ENCODE measurements around the gene ATP2B3.
A peak's percentile ranks its signal among the peaks of the same experiment; 100 is the strongest.

ATP2B3 gene

GRCh38 chrX:153595387-153595786 is 77.9 kb downstream of the ATP2B3 start:
- no peaks in the 10 kb centered on the region for H3K4me1 ChIP-seq (ENCODE audit: control insufficient read depth, insufficient read depth, low read length)
- no peaks in the 10 kb centered on the region for H3K9me3 ChIP-seq (ENCODE audit: control insufficient read depth, insufficient read depth, low read length)
- peaks cover 3% of the 10 kb centered on the region for H3K27me3 ChIP-seq (ENCODE audit: control insufficient read depth, insufficient read depth, low read length)
- peaks cover 16% of the 10 kb centered on the region for H3K36me3 ChIP-seq (ENCODE audit: control insufficient read depth, insufficient read depth, low read length)
- H3K9ac ChIP-seq (ENCODE audit: low read depth, low read length): no peak overlapping the region
- no peak overlapping the region for H3K4me3 ChIP-seq (ENCODE audit: low read depth, low read length)

GRCh38 chrX:153595859-153596857 is 78.7 kb downstream of the ATP2B3 start:
- Histone ChIP-seq H3K4me1 (ENCODE audit: control insufficient read depth, insufficient read depth, low read length) (no peaks in the 10 kb centered on the region), H3K4me3 (ENCODE audit: low read depth, low read length) (no peak overlapping the region), H3K9ac (ENCODE audit: low read depth, low read length) (no peak overlapping the region), H3K27me3 (ENCODE audit: control insufficient read depth, insufficient read depth, low read length) (peaks cover 5% of the 10 kb centered on the region), H3K9me3 (ENCODE audit: control insufficient read depth, insufficient read depth, low read length) (no peaks in the 10 kb centered on the region), H3K36me3 (ENCODE audit: control insufficient read depth, insufficient read depth, low read length) (peaks cover 12% of the 10 kb centered on the region)

- no peak overlapping the region for H3K4me3 ChIP-seq (ENCODE audit: low read depth, low read length)
- no peaks in the 10 kb centered on the region for H3K4me1 ChIP-seq (ENCODE audit: control insufficient read depth, insufficient read depth, low read length)
- no peak overlapping the region for H3K9ac ChIP-seq (ENCODE audit: low read depth, low read length)
- H3K36me3 ChIP-seq (ENCODE audit: control insufficient read depth, insufficient read depth, low read length): peaks cover 12% of the 10 kb centered on the region
- no peaks in the 10 kb centered on the region for H3K9me3 ChIP-seq (ENCODE audit: control insufficient read depth, insufficient read depth, low read length)
- peaks cover 5% of the 10 kb centered on the region for H3K27me3 ChIP-seq (ENCODE audit: control insufficient read depth, insufficient read depth, low read length)
These were observed 79.7 kb downstream of the ATP2B3 start for GRCh38 chrX:153596981-153597750.

GRCh38 chrX:153598541-153599191 is 81.2 kb downstream of the ATP2B3 start, which contains the start of gene CCNQ:
TSS of gene CCNQ (minus strand) at chrX:153599139. CDS start at chrX:153599073, 66 bp downstream.
- Histone ChIP-seq H3K9me3 (ENCODE audit: control insufficient read depth, insufficient read depth, low read length) (no peaks in the 10 kb centered on the region), H3K4me3 (ENCODE audit: low read depth, low read length) (peak within 1 kb of the TSS; percentile 73), H3K4me1 (ENCODE audit: control insufficient read depth, insufficient read depth, low read length) (no peaks in the 10 kb centered on the region), H3K36me3 (ENCODE audit: control insufficient read depth, insufficient read depth, low read length) (peaks cover 8% of the 10 kb centered on the region), H3K9ac (ENCODE audit: low read depth, low read length) (no peak within 1 kb of the TSS), H3K27me3 (ENCODE audit: control insufficient read depth, insufficient read depth, low read length) (peaks cover 5% of the 10 kb centered on the region)

- Histone ChIP-seq H3K4me1 (ENCODE audit: control insufficient read depth, insufficient read depth, low read length) (no peaks in the 10 kb centered on the region), H3K27me3 (ENCODE audit: control insufficient read depth, insufficient read depth, low read length) (peaks cover 5% of the 10 kb centered on the region)
These were observed 82.0 kb downstream of the ATP2B3 start for GRCh38 chrX:153599192-153600031.

GRCh38 chrX:153600032-153600373 is 82.6 kb downstream of the ATP2B3 start:
- H3K4me3 ChIP-seq (ENCODE audit: low read depth, low read length): peak overlapping the region; percentile 73
- H3K36me3 ChIP-seq (ENCODE audit: control insufficient read depth, insufficient read depth, low read length): peaks cover 3% of the 10 kb centered on the region
- H3K9me3 ChIP-seq (ENCODE audit: control insufficient read depth, insufficient read depth, low read length): no peaks in the 10 kb centered on the region
- H3K27me3 ChIP-seq (ENCODE audit: control insufficient read depth, insufficient read depth, low read length): peaks cover 5% of the 10 kb centered on the region
- H3K4me1 ChIP-seq (ENCODE audit: control insufficient read depth, insufficient read depth, low read length): no peaks in the 10 kb centered on the region
- no peak overlapping the region for H3K9ac ChIP-seq (ENCODE audit: low read depth, low read length)

More at GRCh38 chrX:153599192-153600031, 82.0 kb downstream of the ATP2B3 start:
- Histone ChIP-seq H3K4me3 (ENCODE audit: low read depth, low read length) (peak overlapping the region; percentile 73), H3K9ac (ENCODE audit: low read depth, low read length) (no peak overlapping the region), H3K36me3 (ENCODE audit: control insufficient read depth, insufficient read depth, low read length) (peaks cover 3% of the 10 kb centered on the region), H3K9me3 (ENCODE audit: control insufficient read depth, insufficient read depth, low read length) (no peaks in the 10 kb centered on the region)

- Histone ChIP-seq H3K4me3 (ENCODE audit: low read depth, low read length) (no peak overlapping the region), H3K27me3 (ENCODE audit: control insufficient read depth, insufficient read depth, low read length) (peaks cover 5% of the 10 kb centered on the region), H3K36me3 (ENCODE audit: control insufficient read depth, insufficient read depth, low read length) (peaks cover 3% of the 10 kb centered on the region), H3K9me3 (ENCODE audit: control insufficient read depth, insufficient read depth, low read length) (no peaks in the 10 kb centered on the region), H3K4me1 (ENCODE audit: control insufficient read depth, insufficient read depth, low read length) (no peaks in the 10 kb centered on the region), H3K9ac (ENCODE audit: low read depth, low read length) (no peak overlapping the region)
These were observed 83.5 kb downstream of the ATP2B3 start for GRCh38 chrX:153600921-153601320.

- Histone ChIP-seq H3K36me3 (ENCODE audit: control insufficient read depth, insufficient read depth, low read length) (peaks cover 3% of the 10 kb centered on the region), H3K4me3 (ENCODE audit: low read depth, low read length) (no peak overlapping the region), H3K9ac (ENCODE audit: low read depth, low read length) (no peak overlapping the region), H3K4me1 (ENCODE audit: control insufficient read depth, insufficient read depth, low read length) (no peaks in the 10 kb centered on the region), H3K9me3 (ENCODE audit: control insufficient read depth, insufficient read depth, low read length) (no peaks in the 10 kb centered on the region), H3K27me3 (ENCODE audit: control insufficient read depth, insufficient read depth, low read length) (peaks cover 5% of the 10 kb centered on the region)
These were observed 84.2 kb downstream of the ATP2B3 start for GRCh38 chrX:153601511-153602110.

GRCh38 chrX:153602601-153603000 is 85.2 kb downstream of the ATP2B3 start:
- no peak overlapping the region for H3K9ac ChIP-seq (ENCODE audit: low read depth, low read length)
- H3K27me3 ChIP-seq (ENCODE audit: control insufficient read depth, insufficient read depth, low read length): peaks cover 10% of the 10 kb centered on the region
- H3K9me3 ChIP-seq (ENCODE audit: control insufficient read depth, insufficient read depth, low read length): no peaks in the 10 kb centered on the region
- H3K36me3 ChIP-seq (ENCODE audit: control insufficient read depth, insufficient read depth, low read length): no peaks in the 10 kb centered on the region
- H3K4me1 ChIP-seq (ENCODE audit: control insufficient read depth, insufficient read depth, low read length): no peaks in the 10 kb centered on the region
- no peak overlapping the region for H3K4me3 ChIP-seq (ENCODE audit: low read depth, low read length)

- Histone ChIP-seq H3K9ac (ENCODE audit: low read depth, low read length) (no peak overlapping the region), H3K4me3 (ENCODE audit: low read depth, low read length) (no peak overlapping the region), H3K36me3 (ENCODE audit: control insufficient read depth, insufficient read depth, low read length) (no peaks in the 10 kb centered on the region), H3K27me3 (ENCODE audit: control insufficient read depth, insufficient read depth, low read length) (peaks cover 10% of the 10 kb centered on the region), H3K4me1 (ENCODE audit: control insufficient read depth, insufficient read depth, low read length) (no peaks in the 10 kb centered on the region), H3K9me3 (ENCODE audit: control insufficient read depth, insufficient read depth, low read length) (no peaks in the 10 kb centered on the region)
These were observed 85.8 kb downstream of the ATP2B3 start for GRCh38 chrX:153603131-153603656.

All from iPS-15b (cell line).